ENCODE measurements around the gene METTL23.
A peak's percentile ranks its signal among the peaks of the same experiment; 100 is the strongest.
"Not testable (repeated sequence)": the region's sequence is repeated elsewhere in the genome, so short reads cannot be mapped to it uniquely, and the experiment has no call there.

The METTL23 gene

DNA sequence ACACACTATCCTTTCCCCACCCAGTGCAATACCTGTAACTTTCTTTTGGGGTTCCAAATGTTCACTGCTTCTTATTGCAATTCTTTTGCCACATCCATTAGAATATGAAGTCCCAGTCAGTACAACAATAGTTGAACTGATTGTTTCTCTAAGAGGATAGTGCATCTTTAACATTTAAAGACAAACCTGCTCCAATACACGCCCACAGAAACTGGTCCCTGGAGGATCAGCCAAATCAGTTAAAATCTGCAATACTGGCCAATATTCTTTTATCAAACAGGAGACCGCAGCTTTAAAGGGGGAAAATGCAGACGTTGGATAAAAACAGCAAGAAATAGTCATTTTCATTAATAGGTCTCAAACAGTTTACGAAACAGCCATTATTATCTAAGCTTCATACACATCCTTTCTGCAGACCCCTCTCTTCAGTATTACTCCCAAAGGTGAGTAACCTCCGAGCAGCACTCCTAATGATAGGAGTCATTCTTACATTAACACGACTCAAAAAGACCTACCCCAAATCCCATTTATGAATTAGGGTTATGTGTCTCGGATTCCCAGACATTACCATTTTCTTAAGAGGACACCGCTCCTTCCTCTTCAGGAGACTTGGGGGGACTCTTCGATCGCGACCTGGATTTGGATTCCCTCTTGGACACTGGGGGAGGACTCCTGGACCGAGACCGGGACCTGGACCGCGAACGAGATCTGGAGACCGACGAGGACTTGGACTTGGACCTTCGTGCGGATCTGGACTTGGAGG, 9.1 kb downstream of the METTL23 start:
- no peak for DNase-seq

DNA sequence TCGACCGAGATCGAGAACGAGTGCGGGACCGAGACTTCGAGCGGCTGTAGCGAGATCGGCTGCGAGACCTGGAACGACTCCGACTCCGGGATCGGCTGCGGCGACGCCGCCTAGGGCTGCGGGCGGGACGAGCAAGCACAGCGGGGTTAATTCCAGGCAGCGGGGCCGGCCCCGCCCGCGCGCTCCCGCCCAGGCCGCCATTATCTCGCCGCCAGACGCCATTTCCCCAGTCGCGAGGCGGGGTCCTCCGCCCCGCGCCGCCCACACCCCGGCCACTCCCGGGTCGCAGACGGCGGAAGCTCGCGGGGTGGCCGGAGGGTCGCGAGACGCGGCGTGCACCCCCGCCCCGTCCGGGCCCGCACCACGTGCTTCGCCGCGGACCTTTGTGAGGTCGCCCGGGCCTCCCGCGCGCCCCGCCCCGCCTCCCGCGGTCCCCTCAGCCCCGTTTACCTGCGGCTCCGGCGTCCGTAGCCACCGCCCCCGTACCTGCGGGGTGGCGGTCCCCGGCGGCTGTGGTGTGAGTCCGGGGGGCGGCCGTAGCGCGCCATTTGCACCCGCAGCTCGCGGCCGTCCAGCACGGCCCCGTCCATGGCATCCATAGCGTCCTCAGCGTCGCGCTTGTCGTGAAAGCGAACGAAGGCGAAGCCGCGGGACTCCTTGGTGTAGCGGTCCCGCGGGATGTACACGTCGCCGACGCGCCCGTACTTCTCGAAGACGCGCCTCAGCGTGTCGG, 9.9 kb downstream of the METTL23 start:
- no peak for DNase-seq

DNA sequence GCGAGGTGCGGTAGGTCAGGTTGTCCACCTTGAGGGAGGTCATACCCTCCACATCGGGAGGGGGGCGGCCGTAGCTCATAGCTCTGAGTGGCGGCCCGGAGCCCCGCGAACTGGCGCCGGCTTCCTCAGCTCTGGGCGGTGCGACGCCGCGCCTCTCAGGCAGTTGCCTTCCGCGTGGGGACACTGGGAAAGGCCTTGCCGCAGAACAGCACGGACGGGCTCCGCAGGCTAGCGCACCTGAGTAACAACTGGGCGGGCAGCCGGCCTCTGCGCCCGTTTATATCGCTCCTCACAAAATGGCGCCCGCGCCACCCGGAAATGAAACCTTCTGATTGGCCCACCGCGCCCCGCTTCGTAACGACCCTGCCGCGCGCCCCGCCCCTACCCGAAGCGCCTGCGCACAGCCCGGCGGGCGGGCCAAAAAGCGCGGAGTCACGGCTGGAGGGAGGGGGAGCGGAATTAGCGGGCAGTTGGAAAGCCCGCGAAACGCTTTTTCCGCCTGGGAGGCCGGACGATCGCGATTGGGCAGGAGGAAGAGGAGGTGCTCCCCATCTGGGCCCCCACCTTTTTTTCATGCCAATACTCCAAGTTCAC, 10.5 kb downstream of the METTL23 start, which contains the start of gene SRSF2:
Gene SRSF2 (minus strand): TSS at position 250 of the 594 bp plus-strand sequence. CDS start 171 bp downstream, at position 79.
- DNase-seq: peak; percentile 71

DNA sequence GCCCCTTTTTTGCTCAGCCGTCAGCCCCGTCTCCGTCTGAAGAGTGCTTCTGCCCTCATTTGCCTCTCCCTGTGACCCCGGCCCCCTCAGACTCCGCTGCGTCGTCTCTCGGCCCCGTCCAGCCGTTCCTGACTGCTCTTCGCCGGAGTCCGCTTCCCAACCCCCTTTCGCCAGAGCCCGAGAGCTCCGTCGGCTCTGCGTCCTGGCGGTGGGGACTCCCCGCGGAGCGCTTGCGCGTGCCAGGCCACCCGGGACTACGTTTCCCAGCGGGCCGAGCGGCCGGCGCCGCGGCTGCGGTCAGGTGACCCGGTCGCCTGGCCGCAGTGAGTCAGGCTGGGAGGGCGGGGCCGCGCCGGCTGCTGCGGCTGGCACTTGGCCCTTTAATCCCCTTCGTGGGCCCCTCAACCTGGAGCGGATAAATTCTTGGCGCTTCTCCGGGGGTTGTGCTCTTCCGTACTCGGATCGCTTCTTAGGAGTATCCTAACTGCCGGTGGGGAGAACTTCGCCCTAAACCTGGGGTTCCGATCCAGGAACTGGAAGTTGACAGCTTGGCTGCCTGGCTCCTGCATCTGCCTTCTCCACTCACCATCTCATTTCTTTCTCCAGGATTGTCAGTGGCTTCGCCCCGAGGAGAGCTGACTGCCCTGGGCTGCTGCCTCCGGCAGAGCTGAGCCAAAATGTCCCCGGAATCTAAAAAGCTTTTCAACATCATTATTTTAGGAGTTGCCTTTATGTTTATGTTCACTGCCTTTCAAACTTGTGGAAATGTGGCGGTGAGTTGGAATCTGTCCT, 11.2 kb downstream of the METTL23 start, which contains the start of gene MFSD11:
Gene MFSD11 (plus strand): TSS at position 444 of the 792 bp plus-strand sequence. CDS start 234 bp downstream, at position 678.
- peak; percentile 82 for DNase-seq

DNA sequence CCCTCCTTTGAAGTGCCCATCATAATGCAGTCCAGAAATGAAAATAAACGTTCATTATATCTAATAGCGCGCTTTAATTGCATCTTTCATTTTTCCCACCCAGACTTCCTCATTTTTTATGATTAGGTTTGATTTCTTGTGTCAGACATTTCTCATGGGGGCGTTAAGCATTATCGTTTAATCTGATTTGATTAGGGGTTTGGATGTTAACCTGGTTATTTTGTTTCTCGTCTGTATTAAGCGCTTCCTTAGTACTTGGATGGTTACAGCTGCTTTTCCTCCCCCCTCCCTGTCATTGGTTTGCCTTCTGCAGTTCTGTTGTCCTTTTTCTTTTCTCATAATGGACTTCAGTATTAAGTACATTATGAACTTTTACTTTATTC, 11.8 kb downstream of the METTL23 start:
- DNase-seq: no peak

DNA sequence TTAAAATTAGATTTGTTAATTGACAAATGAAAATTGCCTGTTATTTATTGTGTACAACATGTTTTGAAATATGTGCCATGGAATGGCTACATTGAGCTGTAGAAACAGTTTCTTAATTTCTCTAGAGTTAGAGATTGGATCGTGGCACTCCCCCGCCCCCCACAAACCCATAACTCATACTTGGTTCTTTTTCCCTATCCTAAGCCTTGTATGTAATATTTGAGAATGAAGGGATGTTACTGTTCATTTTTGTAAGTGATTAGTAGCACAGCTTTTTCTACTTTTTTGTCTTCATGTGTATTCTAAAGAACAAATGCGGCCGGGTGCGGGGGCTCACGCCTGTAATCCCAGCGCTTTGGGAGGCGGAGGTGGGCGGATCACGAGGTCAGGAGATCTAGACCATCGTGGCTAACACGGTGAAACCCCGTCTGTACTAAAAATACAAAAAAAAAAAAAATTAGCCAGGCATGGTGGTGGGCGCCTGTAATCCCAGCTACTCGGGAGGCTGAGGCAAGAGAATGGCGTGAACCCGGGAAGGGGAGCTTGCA, 13.0 kb downstream of the METTL23 start:
- not testable (repeated sequence) for DNase-seq

DNA sequence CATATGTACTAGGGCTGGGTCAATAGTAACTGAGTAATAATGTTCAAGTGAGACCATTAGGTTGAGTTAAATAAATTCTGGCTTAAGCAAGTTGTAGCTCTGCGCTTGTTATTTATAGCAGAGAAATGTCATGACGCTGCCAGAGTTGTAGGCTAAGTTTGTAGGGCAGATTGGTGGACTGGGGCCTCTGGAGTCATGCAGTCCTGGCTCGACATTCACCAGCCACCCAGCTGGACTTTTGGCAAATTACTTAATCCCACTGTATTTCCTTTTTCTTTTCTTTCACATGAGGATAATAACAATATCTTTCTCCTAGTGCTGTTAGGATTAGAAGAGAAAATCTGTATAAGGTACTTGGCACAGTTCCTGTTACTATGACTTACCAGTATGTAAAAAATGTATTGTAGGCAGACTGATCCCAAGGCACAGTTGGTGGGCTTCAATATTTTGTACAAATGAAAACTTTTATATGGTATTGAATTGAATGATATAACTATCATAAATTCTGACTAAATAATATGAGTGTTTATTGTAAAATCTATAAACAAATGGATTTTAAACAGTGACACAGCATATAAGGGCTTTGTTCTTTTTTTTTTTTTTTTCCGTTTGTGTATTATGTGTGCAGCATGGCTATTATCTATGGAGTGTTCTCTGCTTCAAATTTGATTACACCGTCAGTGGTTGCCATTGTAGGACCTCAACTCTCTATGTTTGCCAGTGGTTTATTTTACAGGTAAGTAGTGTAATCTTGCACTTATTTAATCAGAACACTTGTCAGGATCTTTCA, 13.9 kb downstream of the METTL23 start:
- no peak for DNase-seq

DNA sequence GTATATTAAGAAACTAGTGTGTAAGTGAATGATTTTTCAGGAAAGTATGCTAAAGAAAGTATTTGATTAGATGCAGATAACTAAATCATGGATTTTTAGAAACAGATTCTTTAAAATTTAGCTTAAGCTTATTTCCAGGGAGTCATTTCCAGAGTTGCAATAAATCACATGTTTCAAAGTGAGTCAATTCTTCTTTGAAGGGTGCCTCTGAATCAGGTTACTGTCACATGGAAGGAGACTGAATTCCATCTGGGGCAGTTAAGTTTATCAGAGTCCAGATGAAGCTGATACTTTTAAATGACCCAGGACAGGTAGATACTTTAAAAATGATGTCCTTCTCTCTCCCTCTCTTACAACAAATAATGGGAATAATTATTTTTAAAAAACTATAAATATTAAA, 16.3 kb downstream of the METTL23 start:
- DNase-seq: no peak

DNA sequence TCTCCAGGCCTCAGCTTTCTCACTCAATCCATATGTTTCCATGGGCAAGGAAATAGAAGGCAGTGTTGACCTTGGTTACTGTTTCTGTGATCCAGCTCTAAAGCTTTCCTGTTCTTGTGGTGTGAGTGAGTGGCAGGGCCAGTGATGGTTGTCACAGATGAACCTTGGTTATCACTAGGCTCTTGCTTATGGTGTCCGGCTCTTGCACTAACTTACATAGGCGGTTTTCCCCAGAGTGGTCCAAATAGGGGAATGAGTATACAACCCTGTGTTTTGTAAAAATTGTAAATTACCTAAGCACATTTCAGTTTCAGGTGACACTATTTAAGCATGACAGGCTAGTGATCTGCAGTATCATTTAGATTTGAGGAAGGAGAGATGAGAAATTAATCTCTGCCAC, 18.1 kb downstream of the METTL23 start:
- DNase-seq: no peak

DNA sequence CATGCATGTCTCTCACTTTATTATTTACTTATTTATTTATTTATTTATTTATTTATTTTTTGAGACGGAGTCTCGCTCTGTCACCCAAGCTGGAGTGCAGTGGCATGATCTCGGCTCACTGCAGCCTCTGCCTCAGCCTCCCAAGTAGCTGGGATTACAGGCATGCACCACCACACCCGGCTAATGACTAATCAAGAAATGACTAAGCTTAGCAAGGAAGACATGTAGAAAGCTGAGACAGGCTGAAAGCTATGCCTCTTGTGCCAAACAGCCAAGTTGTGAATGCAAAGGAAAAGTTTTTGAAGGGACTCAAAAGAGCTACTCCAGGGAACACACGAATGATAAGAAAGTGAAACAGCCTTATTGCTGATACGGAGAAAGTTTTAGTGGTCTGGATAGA, 19.1 kb downstream of the METTL23 start:
- not testable (repeated sequence) for DNase-seq

DNA sequence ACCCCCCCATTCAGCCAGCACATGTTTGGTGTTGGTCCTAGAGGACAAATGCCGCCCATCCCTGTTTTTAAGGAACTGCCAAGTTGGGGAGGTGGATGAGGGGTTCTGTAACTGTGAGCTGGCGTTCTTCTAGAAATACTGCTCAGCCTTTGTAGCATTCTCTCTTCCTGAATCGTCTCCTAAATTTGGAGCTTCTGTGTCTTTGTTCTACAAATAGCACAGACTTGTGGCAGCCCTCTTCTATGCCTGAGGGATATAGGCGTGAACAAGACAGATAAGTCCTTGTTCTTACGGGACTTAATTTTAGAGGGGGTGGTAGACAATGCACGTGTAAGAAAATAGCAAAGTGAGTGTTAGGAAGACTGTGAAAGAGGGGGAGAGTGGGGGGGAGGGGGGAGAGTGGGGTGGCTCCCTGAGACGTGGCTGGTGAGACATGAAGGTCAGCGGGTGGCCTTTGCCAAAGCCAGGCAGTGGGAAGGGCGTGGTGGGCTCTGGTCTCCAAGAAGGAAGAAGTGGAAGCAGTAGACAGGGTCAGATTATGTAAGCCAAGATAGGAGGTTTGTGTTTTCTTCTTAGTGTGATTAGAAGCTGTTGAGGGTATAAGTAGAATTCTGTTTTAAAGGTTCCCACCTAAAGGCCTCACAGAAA, 21.2 kb downstream of the METTL23 start:
- no peak for DNase-seq

DNA sequence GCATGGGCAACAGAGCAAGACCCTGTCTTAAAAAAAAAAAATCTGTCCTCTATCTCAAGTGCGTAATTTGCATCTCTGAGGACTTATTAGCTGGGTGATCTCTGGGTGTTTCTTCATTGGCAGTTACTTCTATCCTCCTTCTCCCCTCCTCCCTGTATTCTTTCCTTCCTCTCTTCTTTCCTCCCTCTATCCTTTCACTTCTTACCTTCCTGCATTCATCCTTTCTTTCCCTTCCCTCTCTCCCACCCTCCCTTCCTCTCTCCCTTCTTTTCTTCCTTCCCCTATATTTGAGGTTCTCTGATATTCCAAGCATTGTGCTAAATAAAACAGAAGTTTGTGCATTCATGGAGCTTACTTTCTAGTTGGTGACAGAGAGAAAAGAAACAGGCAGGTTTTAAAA, 22.0 kb downstream of the METTL23 start:
- no peak for DNase-seq

DNA sequence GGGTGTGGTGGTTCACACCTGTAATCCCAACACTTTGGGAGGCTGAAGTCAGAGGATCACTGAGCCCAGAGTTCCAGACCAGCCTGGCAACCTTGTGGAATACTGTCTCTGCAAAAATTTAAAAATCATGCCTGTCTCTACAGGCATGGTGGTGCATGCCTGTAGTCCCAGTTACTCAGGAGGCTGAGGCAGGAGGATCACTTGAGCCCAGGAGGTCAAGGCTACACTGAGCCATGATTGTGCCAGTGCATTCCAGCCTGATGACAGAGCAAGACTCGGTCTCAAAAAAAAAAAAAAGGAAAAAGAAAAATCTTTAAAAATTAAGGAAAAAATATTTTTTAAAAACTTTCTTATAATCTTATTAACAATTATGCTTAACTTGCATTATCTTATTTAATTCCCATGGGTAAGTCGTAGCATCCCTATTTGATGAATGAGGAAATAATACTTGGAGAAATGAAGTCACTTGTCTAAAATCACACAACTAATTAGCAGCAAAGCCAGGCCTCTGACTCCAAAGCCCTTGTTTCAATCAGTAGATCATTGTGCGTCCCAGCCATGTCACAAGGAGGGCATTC, 24.9 kb downstream of the METTL23 start:
- DNase-seq: no peak

DNA sequence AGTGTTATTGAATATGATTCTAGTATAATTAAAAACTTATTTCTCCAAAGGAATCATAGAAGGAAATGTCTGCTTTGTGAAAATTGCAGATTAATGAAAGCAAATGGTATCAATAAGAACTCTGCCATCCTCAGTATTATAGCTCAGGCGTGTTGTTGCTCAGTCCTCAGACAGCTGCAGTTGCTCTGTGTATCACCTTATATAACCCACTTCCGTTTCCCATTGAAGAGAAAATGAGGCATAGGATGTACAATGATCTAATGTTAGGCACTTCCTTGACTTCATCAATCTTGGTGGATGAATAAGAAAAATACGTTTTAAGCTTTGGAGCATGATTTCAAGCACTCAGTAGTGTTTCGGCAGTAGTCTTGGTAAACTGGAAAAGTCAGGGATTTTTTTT, 25.4 kb downstream of the METTL23 start:
- DNase-seq: no peak

DNA sequence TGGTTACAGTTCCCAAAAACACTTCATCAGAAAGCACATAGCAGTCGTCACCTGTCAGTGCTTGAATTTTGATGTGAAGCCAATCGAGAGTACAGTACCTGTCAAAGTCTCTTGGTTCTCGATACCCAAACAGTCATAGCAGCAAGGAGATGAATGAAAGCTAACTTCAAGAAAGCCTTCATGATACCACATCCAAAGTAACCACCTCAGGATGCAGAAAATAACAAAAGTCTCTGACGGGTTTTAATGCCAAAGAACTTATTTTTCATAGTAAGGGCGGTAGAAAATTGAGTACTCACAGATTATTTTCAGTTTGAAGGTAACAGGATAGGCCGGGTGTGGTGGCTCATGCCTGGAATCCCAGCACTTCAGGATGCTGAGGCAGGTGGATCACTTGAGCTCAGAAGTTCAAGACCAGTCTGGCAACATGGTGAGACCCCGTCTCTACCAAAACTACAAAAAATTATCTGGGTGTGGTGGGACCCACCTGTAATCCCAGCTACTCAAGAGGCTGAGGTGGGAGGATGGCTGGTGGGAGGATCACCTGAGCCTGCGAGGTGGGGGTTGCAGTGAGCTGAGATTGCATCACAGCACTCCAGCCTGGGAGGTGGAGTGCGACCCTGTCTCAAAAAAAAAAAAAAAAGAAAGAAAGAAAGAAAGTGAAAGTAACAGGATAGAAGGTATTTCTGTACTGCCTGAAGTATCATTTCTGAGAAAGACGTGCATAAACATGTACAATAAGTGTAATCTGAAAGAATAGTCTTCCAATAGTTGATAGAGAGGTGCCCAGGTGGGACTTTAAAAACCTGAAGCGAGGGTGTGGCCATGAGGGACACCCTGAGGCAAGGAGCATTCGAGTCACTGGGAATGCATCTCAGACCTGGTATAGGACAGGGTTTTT, 26.7 kb downstream of the METTL23 start:
- DNase-seq: no peak

DNA sequence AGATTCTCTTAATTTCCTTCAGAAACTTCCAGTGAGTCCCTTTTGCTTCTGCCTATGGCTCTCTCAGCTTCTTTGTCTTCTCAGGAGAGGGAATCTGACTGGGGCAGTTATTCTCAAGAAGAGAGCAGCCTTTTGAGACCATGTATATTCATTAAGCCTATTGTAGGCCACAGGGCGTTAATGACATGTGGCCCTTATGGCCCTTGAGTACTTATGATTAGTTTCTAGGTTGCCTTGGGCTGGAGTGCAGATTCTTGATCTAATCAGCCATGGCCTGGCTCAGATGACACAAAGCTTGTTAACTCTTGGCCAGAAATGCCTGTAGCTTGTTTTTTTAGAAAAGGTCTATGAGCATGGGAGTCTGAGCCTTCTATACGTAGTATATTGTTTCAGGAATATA, 28.6 kb downstream of the METTL23 start:
- no peak for DNase-seq

DNA sequence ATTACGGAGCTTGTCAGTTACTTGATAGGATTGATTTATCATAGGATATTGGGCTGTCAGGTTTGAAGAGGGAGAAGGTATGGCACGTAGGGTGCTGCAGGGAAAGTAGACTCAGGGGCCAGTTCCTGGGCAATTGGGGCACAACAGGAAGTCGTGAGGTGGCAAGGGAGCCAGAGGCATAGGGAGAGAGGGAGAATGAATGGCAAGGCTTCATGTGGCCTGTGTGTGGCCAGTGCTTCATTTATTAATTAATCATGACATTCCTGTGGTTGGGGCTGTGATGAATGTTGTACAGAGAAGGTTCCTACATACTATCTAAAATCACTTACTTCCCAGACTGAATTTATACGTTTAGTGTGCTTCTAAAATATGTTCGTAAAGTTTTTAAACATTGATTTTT, 30.6 kb downstream of the METTL23 start:
- DNase-seq: no peak

DNA sequence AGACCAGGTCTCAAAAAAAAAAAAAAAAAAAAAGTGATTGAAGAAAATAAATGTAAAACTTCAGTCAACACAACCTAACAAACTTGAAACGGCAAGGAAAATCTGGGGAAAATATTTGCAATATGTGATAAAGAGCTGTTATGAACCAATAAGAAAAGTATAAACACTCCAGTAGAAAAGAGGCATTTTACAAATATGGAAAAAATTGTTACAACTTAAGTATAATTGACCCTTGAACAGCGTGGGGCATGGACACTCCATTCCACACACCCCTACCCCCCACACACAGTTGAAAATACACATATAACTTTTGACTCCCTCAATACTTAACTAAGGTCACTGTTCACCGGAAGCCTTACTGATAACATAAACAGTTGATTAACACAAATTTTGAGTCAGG, 31.9 kb downstream of the METTL23 start:
- no peak for DNase-seq

DNA sequence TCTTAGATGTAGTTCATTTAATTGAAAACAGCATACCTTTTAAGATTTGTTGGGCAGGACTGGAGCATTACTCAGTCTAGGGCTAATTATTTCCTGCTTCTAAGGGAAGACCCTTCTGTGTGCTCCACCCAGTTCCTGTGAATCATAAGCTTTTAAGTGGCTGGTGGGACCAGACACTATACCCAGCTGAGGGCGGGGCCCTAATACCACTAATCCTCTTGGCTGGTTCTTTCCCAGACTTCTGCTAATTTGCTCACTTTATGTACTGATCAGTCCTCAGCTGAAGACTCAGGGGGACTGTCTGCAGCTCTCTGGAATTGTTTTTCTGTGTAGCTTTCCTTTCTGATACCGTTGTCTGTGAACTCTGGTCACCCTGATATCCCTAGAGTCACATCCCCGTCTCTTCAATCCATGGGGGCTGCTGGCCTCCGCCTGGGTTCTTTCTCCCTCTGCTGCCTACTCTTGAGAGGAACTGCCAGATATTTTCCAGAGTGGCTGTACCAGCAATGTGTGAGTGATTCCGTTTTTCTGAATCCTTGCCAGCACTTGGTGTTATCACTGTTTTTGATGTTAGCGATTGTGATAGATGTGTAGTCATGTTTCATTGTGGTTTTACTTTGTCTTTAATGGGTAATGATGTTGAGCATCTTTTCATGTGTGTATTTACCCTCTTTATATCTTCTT, 46.3 kb downstream of the METTL23 start:
- no peak for DNase-seq

Data from 8988T (cell line).